PC-9 (cell line): Measurements from ENCODE around the gene ACSM5.

ENCODE experiments used
- EZH2 ChIP-seq: fragments of 200-600 bp; sonication (generic); IDR thresholded peaks from 2 replicates; pipeline ENCODE4 v1.8.0; 2017; ENCODE audit warnings: antibody characterized with exemption, low read depth
- TF ChIP-seq, protein P1 (sequence below): fragments of 200-600 bp; sonication (generic); conservative IDR thresholded peaks from 2 replicates; pipeline ENCODE4 v1.6.1; 2017; ENCODE audit warnings: mixed run types, antibody characterized with exemption, mild to moderate bottlenecking, moderate library complexity

GRCh38 chr16:20372701-20373100 lies 36.6 kb upstream of the ACSM5 start:
- TF ChIP-seq, protein P1, sequence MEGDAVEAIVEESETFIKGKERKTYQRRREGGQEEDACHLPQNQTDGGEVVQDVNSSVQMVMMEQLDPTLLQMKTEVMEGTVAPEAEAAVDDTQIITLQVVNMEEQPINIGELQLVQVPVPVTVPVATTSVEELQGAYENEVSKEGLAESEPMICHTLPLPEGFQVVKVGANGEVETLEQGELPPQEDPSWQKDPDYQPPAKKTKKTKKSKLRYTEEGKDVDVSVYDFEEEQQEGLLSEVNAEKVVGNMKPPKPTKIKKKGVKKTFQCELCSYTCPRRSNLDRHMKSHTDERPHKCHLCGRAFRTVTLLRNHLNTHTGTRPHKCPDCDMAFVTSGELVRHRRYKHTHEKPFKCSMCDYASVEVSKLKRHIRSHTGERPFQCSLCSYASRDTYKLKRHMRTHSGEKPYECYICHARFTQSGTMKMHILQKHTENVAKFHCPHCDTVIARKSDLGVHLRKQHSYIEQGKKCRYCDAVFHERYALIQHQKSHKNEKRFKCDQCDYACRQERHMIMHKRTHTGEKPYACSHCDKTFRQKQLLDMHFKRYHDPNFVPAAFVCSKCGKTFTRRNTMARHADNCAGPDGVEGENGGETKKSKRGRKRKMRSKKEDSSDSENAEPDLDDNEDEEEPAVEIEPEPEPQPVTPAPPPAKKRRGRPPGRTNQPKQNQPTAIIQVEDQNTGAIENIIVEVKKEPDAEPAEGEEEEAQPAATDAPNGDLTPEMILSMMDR, result no peak
- TF ChIP-seq EZH2, result no peak
